Stomach (tissue), 9 donors: Measurements from ENCODE around the gene P3H4. TPM values are rescaled to one million over a fixed set of nuclear protein-coding genes. Genes with fewer than 3 reads are reported as not detected.

Experiments
- DNase-seq, 2 donors: peaks; one replicate each; pipeline versions ENCODE4 v3.0.0 to v3.0.0-alpha.2; 2013 to 2019
- H3K27ac ChIP-seq, 5 donors: fragments of 200-600 bp in 4 of 5; sonication (generic) in 4 of 5; one replicate each; pipeline ENCODE4 v1.5.1; 2013 to 2019; ENCODE audit warnings: mild to moderate bottlenecking in 1 of 5, moderate library complexity in 1 of 5
- H3K27me3 ChIP-seq, 3 donors: fragments of 200-600 bp; sonication (generic); one replicate each; pipeline ENCODE4 v1.5.1; 2017 to 2019; ENCODE audit warnings: mixed run types in 1 of 3
- H3K36me3 ChIP-seq, 4 donors: fragments of 200-600 bp; sonication (generic); 1 replicate in 3 of 4; 2 replicates in 1 of 4; pipeline ENCODE4 v1.5.1; 2016 to 2019
- H3K4me1 ChIP-seq, 4 donors: fragments of 200-600 bp; sonication (generic); one replicate each; pipeline ENCODE4 v1.5.1; 2016 to 2019
- H3K4me3 ChIP-seq, 4 donors: fragments of 200-600 bp; sonication (generic) in 3 of 4; one replicate each; pipeline ENCODE4 v1.5.1; 2016 to 2019; ENCODE audit warnings: mild to moderate bottlenecking in 1 of 4
- H3K9me3 ChIP-seq, 4 donors: fragments of 200-600 bp; sonication (generic); one replicate each; pipeline ENCODE4 v1.5.1; 2016 to 2019
- CTCF ChIP-seq, 7 experiments: fragments of 450-650 bp in 4 of 7; fragments of 200-600 bp in 3 of 7; sonication (generic) in 3 of 7; IDR thresholded peaks; one replicate each; pipeline ENCODE4 v1.5.1; 2016 to 2019; ENCODE audit warnings: antibody characterized with exemption in 7 of 7, control low read depth in 2 of 7, mild to moderate bottlenecking in 1 of 7
- EP300 ChIP-seq: sonication (generic); formaldehyde crosslinking; IDR thresholded peaks from one replicate; pipeline ENCODE4 v1.6.1; 2017; ENCODE audit warnings: antibody characterized with exemption
- POLR2A ChIP-seq, 4 donors: fragments of 450-650 bp; IDR thresholded peaks; one replicate each; pipeline ENCODE4 v1.6.1; 2016; ENCODE audit warnings: antibody characterized with exemption in 4 of 4, control low read depth in 2 of 4, mild to moderate bottlenecking in 1 of 4, moderate library complexity in 1 of 4
- POLR2AphosphoS5 ChIP-seq, 3 donors: sonication (generic); formaldehyde crosslinking; IDR thresholded peaks; one replicate each; pipeline ENCODE4 v1.6.1; 2016; ENCODE audit warnings: antibody characterized with exemption in 3 of 3
- WGBS, 5 donors: extraction: QIAGEN DNeasy Blood & Tissue Kit in 3 of 5; methylation state at CpG; one replicate each; pipeline versions ENCODE4 v1.1.5 to v1.1.7; 2013 to 2018; 5-methylcytosine and 5-hydroxymethylcytosine counted together
- intact Hi-C: fragments of 100-400 bp; cut with DNase I; formaldehyde crosslinking; loops from one replicate; pipeline ENCODE4 v1.15.1; 2023; ENCODE audit warnings: low total_unique reads
- polyA plus RNA-seq, 3 donors: library from polyadenylated mRNA; stranded (reverse); fragments of 200-250 nt; gene quantifications; one replicate each; pipeline ENCODE4 v1.2.3, GENCODE V29; 2013
- total RNA-seq, 5 donors: library from RNA; depleted of rRNA; stranded (reverse); fragments of >200 nt; gene quantifications; one replicate each; pipeline versions ENCODE4 v1.1.0 to v1.2.3, GENCODE V29; 2014 to 2016
- donor health status: healthy with polysubstance abuse.
- donor health status: Bipolar disorder and iron deficiency.
- donor health status: healthy.

P3H4 gene
- total and polyA plus RNA-seq, 8 donors: 4.0 to 64.6 (median 7.6) TPM

GRCh38 chr17:41785091-41785858, 26.5 kb downstream of the P3H4 start:
- 2 to 8% (median 7%) methylated on average over 8 to 13 of the region's 13 CpGs for WGBS, 5 donors
- intact Hi-C loops: no loop called here
- DNase-seq: peak in 1 of 2 donors; percentile 92
- H3K36me3 ChIP-seq: no peaks in the 10 kb centered on the region
- TF ChIP-seq CTCF (IDR thresholded peaks at IDR 0.05) (no peak), POLR2AphosphoS5 (IDR thresholded peaks at IDR 0.05) (no peak), EP300 (no peak), POLR2A (IDR thresholded peaks at IDR 0.05) (no peak)
- peak overlapping the region; percentile 93 to 99 (median 96) for H3K27ac ChIP-seq
- peaks cover 0 to 29% (median 0%) of the 10 kb centered on the region in 3 donors for H3K27me3 ChIP-seq
- no peaks in the 10 kb centered on the region for H3K9me3 ChIP-seq
- H3K4me1 ChIP-seq: peaks cover 37 to 65% (median 62%) of the 10 kb centered on the region in 4 donors
- peak overlapping the region; percentile 61 to 76 (median 64) for H3K4me3 ChIP-seq

- 11 to 25% (median 15%) methylated on average over 6 of the region's 6 CpGs for WGBS, 5 donors
- Histone ChIP-seq H3K27me3 (peaks cover 0 to 29% (median 0%) of the 10 kb centered on the region in 3 donors), H3K4me3 (peak overlapping the region; percentile 61 to 76 (median 64)), H3K27ac (peak overlapping the region; percentile 93 to 99 (median 96)), H3K9me3 (no peaks in the 10 kb centered on the region), H3K36me3 (no peaks in the 10 kb centered on the region), H3K4me1 (peaks cover 37 to 75% (median 70%) of the 10 kb centered on the region in 4 donors)
- intact Hi-C loops: no loop called here
- TF ChIP-seq POLR2AphosphoS5 (IDR thresholded peaks at IDR 0.05) (peak in 2 of 3 donors; percentile 36 to 74), EP300 (no peak), CTCF (IDR thresholded peaks at IDR 0.05) (no peak), POLR2A (IDR thresholded peaks at IDR 0.05) (no peak)
- peak; percentile 66 to 80 for DNase-seq
Measured at GRCh38 chr17:41784207-41784744, 27.5 kb downstream of the P3H4 start.

DNA sequence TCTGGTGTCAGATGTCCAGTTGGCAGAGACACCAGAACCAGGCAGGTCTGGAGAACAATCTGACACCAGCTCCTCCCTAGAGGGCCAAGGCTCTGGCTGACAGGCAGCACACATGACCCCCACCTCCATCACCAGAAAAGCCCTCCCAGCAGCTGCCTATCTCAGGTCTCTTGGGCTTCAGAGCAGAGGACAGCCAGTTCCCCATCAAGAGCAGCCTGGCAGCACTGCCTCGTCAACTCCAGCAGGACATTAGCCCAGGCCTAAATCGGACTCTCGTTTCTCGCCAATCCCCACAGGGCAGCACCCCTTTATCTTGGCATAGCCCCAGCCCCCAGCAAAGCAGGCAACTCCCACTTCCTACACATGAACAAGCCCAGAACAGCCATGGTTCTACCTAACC, 29.6 kb downstream of the P3H4 start:
- WGBS, 5 donors: 18 to 33% (median 21%) methylated on average over 4 of the region's 4 CpGs
- H3K4me3 ChIP-seq: peak overlapping the region in 2 of 4 donors; percentile 1 to 9
- peaks cover 0 to 29% (median 0%) of the 10 kb centered on the region in 3 donors for H3K27me3 ChIP-seq
- TF ChIP-seq CTCF (IDR thresholded peaks at IDR 0.05): no peak
- TF ChIP-seq POLR2AphosphoS5 (IDR thresholded peaks at IDR 0.05): peak in 2 of 3 donors; percentile 15 to 48
- H3K4me1 ChIP-seq: peaks cover 53 to 94% (median 88%) of the 10 kb centered on the region in 4 donors
- peak; percentile 27 to 49 for DNase-seq
- no peaks in the 10 kb centered on the region for H3K9me3 ChIP-seq
- H3K36me3 ChIP-seq: peaks cover 0 to under 1% (median 0%) of the 10 kb centered on the region in 4 donors
- peak overlapping the region; percentile 38 to 98 (median 93) for H3K27ac ChIP-seq
- intact Hi-C loops: no loop called here

DNA sequence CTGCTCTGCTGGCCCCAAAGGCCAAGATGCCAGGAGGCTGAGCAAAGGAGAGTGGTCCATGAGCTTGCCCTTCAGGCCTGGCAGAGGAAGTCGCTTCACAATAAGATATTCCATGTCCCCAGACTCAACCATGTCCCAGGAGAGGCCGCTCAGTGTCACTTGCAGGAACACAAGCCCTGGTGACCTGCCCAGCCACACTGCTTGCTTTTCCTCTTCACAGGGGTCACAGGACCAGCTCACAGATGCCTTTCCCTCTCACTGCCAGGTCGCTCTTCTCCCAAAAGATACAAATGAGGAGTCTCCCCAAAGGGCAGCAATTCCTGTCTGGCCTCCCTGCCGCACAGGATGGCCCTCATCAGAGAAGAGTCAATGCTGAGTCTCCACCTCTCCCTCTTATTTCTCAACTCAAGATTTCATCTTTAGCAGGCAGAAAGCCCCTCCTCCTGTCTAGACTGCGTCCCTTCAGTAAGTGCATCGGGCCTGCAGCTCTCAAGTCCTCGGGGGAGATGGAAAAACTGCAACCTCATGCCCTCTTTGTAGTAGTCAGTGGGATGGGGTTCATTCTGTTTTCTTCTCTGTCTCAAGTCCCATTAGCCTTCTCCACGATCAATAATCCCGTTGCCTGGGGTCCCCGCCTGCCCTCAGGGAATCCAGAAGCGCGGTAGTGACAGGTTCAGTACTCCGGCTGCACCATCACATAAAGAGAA, 30.2 kb downstream of the P3H4 start:
- 58 to 65% (median 63%) methylated on average over 13 of the region's 13 CpGs for WGBS, 5 donors
- H3K4me1 ChIP-seq: peaks cover 59 to 98% (median 90%) of the 10 kb centered on the region in 4 donors
- DNase-seq: peak in 1 of 2 donors; percentile 12
- H3K36me3 ChIP-seq: peaks cover 0 to 2% (median 0%) of the 10 kb centered on the region in 4 donors
- H3K9me3 ChIP-seq: no peaks in the 10 kb centered on the region
- intact Hi-C loops: no loop called here
- TF ChIP-seq CTCF (IDR thresholded peaks at IDR 0.05) (no peak), POLR2AphosphoS5 (IDR thresholded peaks at IDR 0.05) (no peak), EP300 (no peak), POLR2A (IDR thresholded peaks at IDR 0.05) (no peak)
- peaks cover 0 to 27% (median 0%) of the 10 kb centered on the region in 3 donors for H3K27me3 ChIP-seq
- H3K4me3 ChIP-seq: peak overlapping the region in 2 of 4 donors; percentile 2 to 9
- peak overlapping the region; percentile 38 to 98 (median 93) for H3K27ac ChIP-seq
